ENCODE data around the gene OGG1. TPM values are rescaled to one million over a fixed set of nuclear protein-coding genes. Genes with fewer than 3 reads are reported as not detected.

The OGG1 gene
- total RNA-seq, 6 experiments from 2014 or later = 12.3 to 27.8 (median 15.7) TPM

DNA sequence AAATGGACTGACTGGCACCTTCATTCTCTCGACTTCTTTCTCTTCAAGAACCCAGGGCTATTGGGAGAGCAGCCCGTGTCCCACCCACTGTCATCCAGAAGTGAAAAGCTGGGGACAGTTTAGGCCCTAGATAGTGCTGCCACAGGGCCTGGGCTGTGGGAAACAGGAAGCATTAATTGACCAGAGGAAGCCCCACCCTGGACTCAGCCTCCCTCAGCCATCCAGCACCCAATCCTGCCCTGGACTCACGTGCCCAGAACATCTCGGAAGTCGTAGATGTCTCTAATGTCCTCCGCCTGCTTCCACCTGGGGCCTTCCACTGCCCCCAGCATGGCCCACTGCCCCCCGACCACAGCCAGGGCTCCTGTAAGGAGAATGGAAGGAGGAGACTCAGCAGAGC is 17.7 kb downstream of the OGG1 start:
- H3K27me3 ChIP-seq = no peaks in the 10 kb centered on the region
- H3K4me3 ChIP-seq = no peak overlapping the region
- DNase-seq = no peak
- TF ChIP-seq, protein P1, sequence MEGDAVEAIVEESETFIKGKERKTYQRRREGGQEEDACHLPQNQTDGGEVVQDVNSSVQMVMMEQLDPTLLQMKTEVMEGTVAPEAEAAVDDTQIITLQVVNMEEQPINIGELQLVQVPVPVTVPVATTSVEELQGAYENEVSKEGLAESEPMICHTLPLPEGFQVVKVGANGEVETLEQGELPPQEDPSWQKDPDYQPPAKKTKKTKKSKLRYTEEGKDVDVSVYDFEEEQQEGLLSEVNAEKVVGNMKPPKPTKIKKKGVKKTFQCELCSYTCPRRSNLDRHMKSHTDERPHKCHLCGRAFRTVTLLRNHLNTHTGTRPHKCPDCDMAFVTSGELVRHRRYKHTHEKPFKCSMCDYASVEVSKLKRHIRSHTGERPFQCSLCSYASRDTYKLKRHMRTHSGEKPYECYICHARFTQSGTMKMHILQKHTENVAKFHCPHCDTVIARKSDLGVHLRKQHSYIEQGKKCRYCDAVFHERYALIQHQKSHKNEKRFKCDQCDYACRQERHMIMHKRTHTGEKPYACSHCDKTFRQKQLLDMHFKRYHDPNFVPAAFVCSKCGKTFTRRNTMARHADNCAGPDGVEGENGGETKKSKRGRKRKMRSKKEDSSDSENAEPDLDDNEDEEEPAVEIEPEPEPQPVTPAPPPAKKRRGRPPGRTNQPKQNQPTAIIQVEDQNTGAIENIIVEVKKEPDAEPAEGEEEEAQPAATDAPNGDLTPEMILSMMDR (IDR thresholded peaks at IDR 0.05) = no peak
- TF ChIP-seq POLR2A (IDR thresholded peaks at IDR 0.05) = no peak
- peaks cover 0 to 18% (median 4%) of the 10 kb centered on the region in 4 donors for H3K4me1 ChIP-seq
- WGBS (ENCODE audit: insufficient coverage, low coverage, low lambda C conversion rate, missing lambda C conversion rate) = 67% methylated on average over 1 of the region's 7 CpGs
- intact Hi-C loops (cut with DNase I) = no loop called here
- H3K27ac ChIP-seq = no peak overlapping the region
- peak in 1 of 4 donors; percentile 2 for ATAC-seq
- peaks cover 0 to 9% (median 4%) of the 10 kb centered on the region in 4 donors for H3K36me3 ChIP-seq
- no peaks in the 10 kb centered on the region for H3K9me3 ChIP-seq

DNA sequence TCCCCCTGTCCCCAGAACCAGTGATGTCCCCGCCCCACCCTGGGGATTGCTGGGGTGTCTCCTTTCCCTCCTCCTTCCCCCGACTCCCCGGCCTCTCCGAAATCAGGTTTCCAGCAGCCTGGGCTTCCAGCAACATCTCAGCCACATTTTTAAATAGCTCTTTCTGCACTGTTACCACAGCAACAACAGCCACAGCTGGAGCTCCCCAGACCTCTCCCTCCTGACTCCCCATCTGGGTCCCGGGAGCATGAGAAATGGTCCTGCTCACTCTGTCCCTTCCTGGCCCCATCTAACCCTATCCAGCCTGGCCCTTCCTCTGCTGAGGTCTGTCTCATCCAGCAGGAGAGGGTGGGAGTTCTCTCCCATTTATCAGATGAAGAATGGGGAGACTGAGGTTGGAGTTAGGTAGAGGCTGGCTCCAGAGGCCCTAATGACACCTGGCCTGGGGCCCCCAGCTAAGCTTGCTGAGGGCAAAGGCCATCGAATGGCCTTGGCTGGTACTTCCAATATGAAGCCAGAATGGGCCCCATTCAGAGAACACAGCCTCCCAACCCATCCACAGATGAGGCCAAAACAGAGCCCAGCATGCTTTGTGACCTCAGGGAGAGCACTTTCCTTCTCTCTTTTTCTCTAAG is 18.5 kb downstream of the OGG1 start:
- H3K36me3 ChIP-seq = peaks cover 0 to 9% (median 4%) of the 10 kb centered on the region in 4 donors
- DNase-seq (no peak), ATAC-seq (no peak)
- H3K4me3 ChIP-seq = peak overlapping the region in 1 of 3 donors; percentile 77
- no peak overlapping the region for H3K27ac ChIP-seq
- H3K9me3 ChIP-seq = no peaks in the 10 kb centered on the region
- H3K27me3 ChIP-seq = no peaks in the 10 kb centered on the region
- H3K4me1 ChIP-seq = peaks cover 0 to 18% (median 4%) of the 10 kb centered on the region in 4 donors
- TF ChIP-seq POLR2A (IDR thresholded peaks at IDR 0.05) = no peak
- TF ChIP-seq, protein P1 (IDR thresholded peaks at IDR 0.05) = no peak
- intact Hi-C loops (cut with DNase I) = no loop called here
- 87% methylated on average over 5 of the region's 6 CpGs for WGBS (ENCODE audit: insufficient coverage, low coverage, low lambda C conversion rate, missing lambda C conversion rate)

DNA sequence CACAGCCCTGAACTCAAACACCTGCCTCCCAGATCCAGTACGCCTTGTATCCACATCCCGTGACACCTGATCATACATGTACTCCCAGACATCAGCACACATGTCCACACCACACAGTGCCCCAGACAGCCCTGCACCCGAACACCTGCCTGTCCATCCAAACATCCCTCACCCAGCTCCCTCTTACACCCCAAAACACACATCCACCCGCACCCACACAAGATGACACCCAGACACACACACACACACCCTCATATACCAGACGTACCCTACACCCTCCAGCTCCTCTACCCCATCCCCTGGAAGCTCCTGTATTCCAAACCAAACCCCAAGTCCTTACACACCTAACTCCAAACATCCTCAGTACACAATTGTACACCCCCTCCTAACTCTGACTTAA is 19.3 kb downstream of the OGG1 start:
- intact Hi-C loops (cut with DNase I) = no loop called here
- TF ChIP-seq, protein P1 (IDR thresholded peaks at IDR 0.05) = no peak
- peak overlapping the region; percentile 65 to 95 (median 77) for H3K4me3 ChIP-seq
- H3K9me3 ChIP-seq = no peaks in the 10 kb centered on the region
- WGBS (ENCODE audit: insufficient coverage, low coverage, low lambda C conversion rate, missing lambda C conversion rate) = 34% methylated on average over 3 of the region's 5 CpGs
- DNase-seq (no peak), ATAC-seq (no peak)
- peaks cover 0 to 18% (median 4%) of the 10 kb centered on the region in 4 donors for H3K4me1 ChIP-seq
- no peaks in the 10 kb centered on the region for H3K27me3 ChIP-seq
- peak overlapping the region in 2 of 3 donors; percentile 81 to 84 for H3K27ac ChIP-seq
- H3K36me3 ChIP-seq = peaks cover 0 to 9% (median 4%) of the 10 kb centered on the region in 4 donors

DNA sequence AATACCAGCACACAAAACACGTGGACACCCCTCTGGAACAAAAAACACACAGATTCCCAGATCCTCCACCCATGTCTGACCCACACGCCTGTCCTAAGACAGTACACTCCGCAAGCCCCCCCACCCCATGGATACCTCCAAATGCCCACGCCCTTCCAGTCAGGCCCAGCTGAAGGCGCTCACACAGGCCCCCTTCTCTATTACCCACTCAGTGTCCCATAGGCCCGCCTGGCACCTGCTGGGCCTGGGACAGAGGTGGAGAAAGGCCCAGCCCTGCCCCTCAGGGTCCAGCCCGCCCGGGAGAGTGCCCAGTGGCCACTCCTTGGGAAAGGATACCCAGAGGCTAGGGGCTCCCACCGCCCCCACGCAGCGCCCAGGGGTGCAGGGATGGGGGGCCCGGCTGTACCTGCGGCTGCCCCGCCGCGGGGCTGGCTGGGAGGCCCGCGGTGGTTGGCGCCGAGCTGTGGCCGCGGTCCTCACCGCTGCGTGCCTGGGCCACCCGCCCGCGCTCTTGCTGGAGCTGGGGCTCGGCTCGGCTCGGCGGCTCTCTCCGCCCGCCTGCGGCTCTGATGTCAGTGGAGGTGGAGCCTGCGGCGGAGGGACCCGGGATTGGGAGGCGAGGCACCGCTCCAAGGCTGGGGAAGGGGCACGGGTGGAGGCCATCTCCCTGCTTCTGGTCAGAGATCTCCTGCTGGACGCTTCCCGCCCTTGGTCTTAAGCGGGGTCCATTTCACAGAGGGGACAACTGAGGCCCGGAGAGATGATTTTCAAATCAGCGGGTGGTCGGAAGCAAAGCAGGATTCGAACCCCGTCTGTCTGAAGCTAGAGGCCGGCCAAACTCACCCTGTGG is 19.9 kb downstream of the OGG1 start, which contains the start of gene CAMK1:
Gene CAMK1 (minus strand): TSS at position 522 of the 850 bp plus-strand sequence. CDS start 2,198 bp downstream, outside the sequence.
- no peaks in the 10 kb centered on the region for H3K9me3 ChIP-seq
- H3K4me3 ChIP-seq = peak within 1 kb of the TSS; percentile 65 to 95 (median 77)
- DNase-seq = peak; percentile 91 to 92 (median 92)
- ATAC-seq = peak; percentile 90 to 95 (median 93)
- H3K27ac ChIP-seq = peak within 1 kb of the TSS; percentile 81 to 84 (median 81)
- no peaks in the 10 kb centered on the region for H3K27me3 ChIP-seq
- H3K36me3 ChIP-seq = peaks cover 0 to 9% (median 4%) of the 10 kb centered on the region in 4 donors
- H3K4me1 ChIP-seq = peaks cover 0 to 18% (median 4%) of the 10 kb centered on the region in 4 donors
- TF ChIP-seq POLR2A (IDR thresholded peaks at IDR 0.05) = peak; percentile 94
- TF ChIP-seq, protein P1 (IDR thresholded peaks at IDR 0.05) = no peak
- WGBS (ENCODE audit: insufficient coverage, low coverage, low lambda C conversion rate, missing lambda C conversion rate) = 8% methylated on average over 14 of the region's 49 CpGs
- intact Hi-C loops (cut with DNase I) = no loop called here

Data from right lobe of liver (tissue), 6 donors.